Fibroblast of villous mesenchyme (primary cell): ENCODE data around the gene MAP3K6. TPM values are rescaled to one million over a fixed set of nuclear protein-coding genes. Genes with fewer than 3 reads are reported as not detected.

Source experiments
- DNase-seq: peaks from one replicate; pipeline ENCODE4 v3.0.0-alpha.2; 2010; ENCODE audit warnings: low read depth
- H3K4me3 ChIP-seq: 2 replicates; pipeline ENCODE4 v1.5.1; 2011; ENCODE audit warnings: low read depth, mild to moderate bottlenecking, low read length
- total RNA-seq: library from RNA; depleted of rRNA; stranded (reverse); fragments of >200 nt; gene quantifications from 2 replicates; pipeline ENCODE4 v1.2.3, GENCODE V29; 2012
- TF ChIP-seq, protein P1 (sequence below): IDR thresholded peaks from 2 replicates; pipeline ENCODE4 v1.5.1; 2012; ENCODE audit warnings: low read depth, mild to moderate bottlenecking, low read length; ENCODE audit not compliant: insufficient read depth

The MAP3K6 gene
- total RNA-seq, 1 donor: 25.9 TPM

GRCh38 chr1:27351541-27352107 is 15.1 kb downstream of the MAP3K6 start:
- H3K4me3 ChIP-seq: no peak overlapping the region
- no peak for DNase-seq
- TF ChIP-seq, protein P1, sequence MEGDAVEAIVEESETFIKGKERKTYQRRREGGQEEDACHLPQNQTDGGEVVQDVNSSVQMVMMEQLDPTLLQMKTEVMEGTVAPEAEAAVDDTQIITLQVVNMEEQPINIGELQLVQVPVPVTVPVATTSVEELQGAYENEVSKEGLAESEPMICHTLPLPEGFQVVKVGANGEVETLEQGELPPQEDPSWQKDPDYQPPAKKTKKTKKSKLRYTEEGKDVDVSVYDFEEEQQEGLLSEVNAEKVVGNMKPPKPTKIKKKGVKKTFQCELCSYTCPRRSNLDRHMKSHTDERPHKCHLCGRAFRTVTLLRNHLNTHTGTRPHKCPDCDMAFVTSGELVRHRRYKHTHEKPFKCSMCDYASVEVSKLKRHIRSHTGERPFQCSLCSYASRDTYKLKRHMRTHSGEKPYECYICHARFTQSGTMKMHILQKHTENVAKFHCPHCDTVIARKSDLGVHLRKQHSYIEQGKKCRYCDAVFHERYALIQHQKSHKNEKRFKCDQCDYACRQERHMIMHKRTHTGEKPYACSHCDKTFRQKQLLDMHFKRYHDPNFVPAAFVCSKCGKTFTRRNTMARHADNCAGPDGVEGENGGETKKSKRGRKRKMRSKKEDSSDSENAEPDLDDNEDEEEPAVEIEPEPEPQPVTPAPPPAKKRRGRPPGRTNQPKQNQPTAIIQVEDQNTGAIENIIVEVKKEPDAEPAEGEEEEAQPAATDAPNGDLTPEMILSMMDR: no peak

DNA sequence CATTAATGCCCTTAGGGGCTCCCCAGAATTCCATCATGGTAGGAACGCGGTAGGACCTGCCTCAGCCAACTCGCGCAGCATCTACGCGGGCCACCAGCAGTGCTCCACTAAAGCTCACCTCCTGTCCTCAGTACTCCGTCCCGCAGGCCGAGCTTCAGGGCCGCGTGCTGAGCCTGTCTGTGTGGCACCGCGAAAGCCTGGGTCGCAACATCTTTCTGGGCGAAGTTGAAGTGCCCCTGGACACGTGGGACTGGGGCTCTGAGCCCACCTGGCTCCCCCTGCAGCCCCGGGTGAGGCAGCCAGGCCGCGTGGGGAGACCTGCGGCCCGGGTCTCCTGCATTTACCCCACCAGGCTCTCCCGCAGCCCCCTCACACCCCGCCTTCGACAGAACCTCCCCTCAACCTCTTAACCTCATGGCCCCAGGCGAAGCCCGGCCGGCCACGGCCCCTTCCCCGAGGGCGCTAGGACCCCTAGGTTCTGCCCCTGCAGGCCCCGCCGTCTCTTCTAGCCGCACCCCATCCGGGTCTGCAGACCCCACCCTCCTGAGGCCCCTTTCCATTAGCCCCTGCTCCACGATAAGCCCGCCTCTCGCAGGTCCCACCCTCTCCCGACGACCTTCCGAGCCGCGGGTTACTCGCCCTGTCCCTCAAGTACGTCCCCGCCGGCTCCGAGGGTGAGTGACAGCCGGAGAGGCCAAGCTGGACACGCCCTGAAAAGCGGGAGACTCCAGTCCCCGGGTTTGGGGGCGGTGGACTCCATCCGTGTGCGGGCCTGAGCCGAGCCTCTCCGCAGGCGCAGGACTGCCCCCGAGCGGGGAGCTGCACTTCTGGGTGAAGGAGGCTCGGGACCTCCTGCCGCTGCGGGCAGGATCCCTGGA is 15.9 kb downstream of the MAP3K6 start:
- TF ChIP-seq, protein P1: peak; percentile 23
- H3K4me3 ChIP-seq: peak overlapping the region; percentile 6
- peak; percentile 38 for DNase-seq

DNA sequence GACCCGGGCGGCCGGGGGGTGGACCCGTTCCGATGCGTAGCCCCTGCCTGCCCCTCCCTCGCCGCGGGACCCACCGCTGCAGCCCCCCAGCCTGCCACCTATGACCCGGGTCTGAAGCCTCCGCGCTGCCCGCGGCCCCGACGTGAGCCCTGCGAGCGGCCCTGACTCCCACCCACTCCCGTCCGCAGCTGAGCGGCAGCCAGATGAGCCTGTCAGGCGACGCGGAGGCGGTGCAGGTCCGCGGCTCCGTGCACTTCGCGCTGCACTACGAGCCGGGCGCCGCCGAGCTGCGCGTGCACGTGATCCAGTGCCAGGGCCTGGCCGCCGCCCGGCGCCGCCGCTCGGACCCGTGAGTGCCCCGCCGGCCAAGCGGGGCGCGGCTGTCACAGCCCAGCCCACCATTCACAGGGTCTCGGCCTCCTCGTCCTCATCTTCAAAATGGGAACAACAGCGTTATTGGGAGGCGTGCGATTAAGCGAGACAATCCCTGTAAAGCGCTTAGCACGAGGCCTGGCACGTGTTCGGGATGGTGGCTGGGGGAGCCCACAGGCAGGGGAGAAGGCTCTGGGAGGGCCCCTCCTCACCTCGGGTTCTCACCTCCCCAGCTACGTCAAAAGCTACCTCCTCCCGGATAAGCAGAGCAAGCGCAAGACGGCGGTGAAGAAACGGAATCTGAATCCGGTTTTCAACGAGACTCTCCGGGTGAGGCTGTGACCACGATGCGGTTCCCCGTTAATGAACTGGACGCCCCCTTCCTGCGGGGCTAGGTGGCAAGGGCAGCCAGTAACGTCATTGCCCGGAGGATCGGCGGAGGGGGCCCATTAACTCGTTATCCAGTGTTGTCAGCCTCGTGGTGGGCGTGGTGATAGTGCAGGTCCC is 16.7 kb downstream of the MAP3K6 start:
- TF ChIP-seq, protein P1: no peak
- DNase-seq: peak; percentile 68
- H3K4me3 ChIP-seq: peak overlapping the region; percentile 59

GRCh38 chr1:27348861-27349783 is 17.6 kb downstream of the MAP3K6 start:
- peak; percentile 17 for DNase-seq
- TF ChIP-seq, protein P1: no peak

DNA sequence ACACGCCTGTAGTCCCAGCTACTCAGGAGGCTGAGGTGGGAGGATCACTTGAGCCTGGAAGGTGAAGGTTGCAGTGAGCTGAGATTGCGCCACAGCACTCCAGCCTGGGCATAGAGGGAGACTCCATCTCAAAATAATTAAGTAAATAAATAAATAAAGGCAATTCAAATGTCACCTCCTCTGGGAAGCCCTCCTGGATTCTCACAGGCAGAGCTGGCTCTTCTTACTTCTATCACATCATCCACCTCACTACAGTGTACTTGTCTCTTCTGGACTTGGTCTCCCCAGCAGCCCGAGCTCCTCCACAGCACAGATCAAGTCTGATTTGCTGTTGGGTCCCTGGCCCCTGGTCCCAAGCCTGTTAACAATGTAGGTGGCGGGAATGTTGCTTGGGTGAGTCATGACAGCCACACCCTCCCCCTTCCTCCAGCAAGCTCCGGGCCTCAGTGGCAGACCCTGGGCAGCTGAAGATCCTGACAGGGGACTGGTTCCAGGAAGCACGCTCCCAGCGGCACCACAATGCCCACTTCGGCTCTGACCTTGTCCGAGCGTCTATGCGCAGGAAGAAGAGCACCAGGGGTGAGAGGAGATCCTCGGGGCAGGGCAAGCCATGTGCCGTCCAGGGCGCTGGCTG is 19.7 kb downstream of the MAP3K6 start:
- no peak overlapping the region for H3K4me3 ChIP-seq
- TF ChIP-seq, protein P1: no peak
- DNase-seq: no peak

More at GRCh38 chr1:27348861-27349783, 17.6 kb downstream of the MAP3K6 start:
- peak overlapping the region; percentile 59 for H3K4me3 ChIP-seq
